Measurements from ENCODE around the gene MFAP2. TPM values are rescaled to one million over a fixed set of nuclear protein-coding genes. Genes with fewer than 3 reads are reported as not detected.

The MFAP2 gene
- polyA plus RNA-seq, 3 donors: not detected

DNA sequence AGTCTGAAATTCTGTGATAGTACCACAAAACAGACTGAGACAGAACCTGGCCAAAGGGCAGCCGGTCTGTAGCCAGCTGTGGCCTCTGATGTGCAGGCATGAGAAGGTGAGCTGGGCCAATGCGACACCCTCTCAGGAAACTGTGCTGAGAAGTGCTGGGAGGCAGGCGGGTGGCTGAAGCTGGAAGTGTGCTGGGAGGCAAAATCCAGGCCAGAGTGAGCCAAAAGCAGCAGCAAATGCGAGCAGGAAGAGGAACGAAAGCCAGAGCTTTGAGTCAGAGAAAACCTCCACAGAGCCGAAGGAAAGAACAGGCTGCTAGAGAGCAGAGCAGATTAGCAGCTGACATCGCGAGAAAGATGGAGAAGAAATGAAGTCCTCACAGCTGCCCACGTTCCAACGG is 41.5 kb upstream of the MFAP2 start:
- DNase-seq: no peak
- H3K4me1 Mint-ChIP-seq: peaks cover 17% of the 10 kb centered on the region
- Histone ChIP-seq H3K27me3 (ENCODE audit: control insufficient read depth in 2 of 2, insufficient read depth in 2 of 2, low read length in 2 of 2) (no peaks in the 10 kb centered on the region), H3K27ac (ENCODE audit: low read depth in 1 of 2, low read length in 2 of 2) (no peak overlapping the region), H3K4me2 (replicated peaks; ENCODE audit: extremely low read depth, low read length, poor library complexity, severe bottlenecking) (no peak overlapping the region), H3K4me3 (replicated peaks in 1 of 3; ENCODE audit: low read depth in 2 of 3, low read length in 3 of 3) (no peak overlapping the region), H3K79me2 (ENCODE audit: insufficient read depth, low read length) (no peaks in the 10 kb centered on the region), H3K9me3 (replicated peaks in 1 of 2; ENCODE audit: control insufficient read depth in 1 of 2, insufficient read depth in 1 of 2, low read length in 2 of 2) (no peaks in the 10 kb centered on the region), H2AFZ (ENCODE audit: insufficient read depth, low read depth, low read length, poor library complexity, severe bottlenecking) (no peak overlapping the region), H3K36me3 (replicated peaks in 1 of 2; ENCODE audit: control insufficient read depth in 1 of 2, insufficient read depth in 2 of 2, low read length in 2 of 2) (peaks cover 89 to 96% of the 10 kb centered on the region in 2 donors), H3K9ac (ENCODE audit: insufficient read depth, low read length, poor library complexity, severe bottlenecking) (no peak overlapping the region), H3K4me1 (ENCODE audit: control insufficient read depth in 1 of 2, insufficient read depth in 2 of 2, low read length in 2 of 2) (peaks cover 9 to 15% of the 10 kb centered on the region in 2 donors), H4K20me1 (ENCODE audit: insufficient read depth, low read length) (peaks cover 29% of the 10 kb centered on the region)
- H3K36me3 Mint-ChIP-seq: peaks cover 80 to 94% of the 10 kb centered on the region in 2 donors
- intact Hi-C loops (cut with micrococcal nuclease): no loop called here
- no peaks in the 10 kb centered on the region for H3K27me3 Mint-ChIP-seq (ENCODE audit: low read depth in 3 of 3)
- WGBS (ENCODE audit: insufficient coverage): 89% methylated on average over 10 of the region's 10 CpGs
- peak overlapping the region in 1 of 7 donors; percentile 10 for H3K27ac Mint-ChIP-seq
- peaks cover 0 to 2% (median 0%) of the 10 kb centered on the region in 7 donors for H3K9me3 Mint-ChIP-seq
- TF ChIP-seq, protein P1, sequence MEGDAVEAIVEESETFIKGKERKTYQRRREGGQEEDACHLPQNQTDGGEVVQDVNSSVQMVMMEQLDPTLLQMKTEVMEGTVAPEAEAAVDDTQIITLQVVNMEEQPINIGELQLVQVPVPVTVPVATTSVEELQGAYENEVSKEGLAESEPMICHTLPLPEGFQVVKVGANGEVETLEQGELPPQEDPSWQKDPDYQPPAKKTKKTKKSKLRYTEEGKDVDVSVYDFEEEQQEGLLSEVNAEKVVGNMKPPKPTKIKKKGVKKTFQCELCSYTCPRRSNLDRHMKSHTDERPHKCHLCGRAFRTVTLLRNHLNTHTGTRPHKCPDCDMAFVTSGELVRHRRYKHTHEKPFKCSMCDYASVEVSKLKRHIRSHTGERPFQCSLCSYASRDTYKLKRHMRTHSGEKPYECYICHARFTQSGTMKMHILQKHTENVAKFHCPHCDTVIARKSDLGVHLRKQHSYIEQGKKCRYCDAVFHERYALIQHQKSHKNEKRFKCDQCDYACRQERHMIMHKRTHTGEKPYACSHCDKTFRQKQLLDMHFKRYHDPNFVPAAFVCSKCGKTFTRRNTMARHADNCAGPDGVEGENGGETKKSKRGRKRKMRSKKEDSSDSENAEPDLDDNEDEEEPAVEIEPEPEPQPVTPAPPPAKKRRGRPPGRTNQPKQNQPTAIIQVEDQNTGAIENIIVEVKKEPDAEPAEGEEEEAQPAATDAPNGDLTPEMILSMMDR (IDR thresholded peaks at IDR 0.05): no peak
- H3K4me3 Mint-ChIP-seq: no peak overlapping the region

DNA sequence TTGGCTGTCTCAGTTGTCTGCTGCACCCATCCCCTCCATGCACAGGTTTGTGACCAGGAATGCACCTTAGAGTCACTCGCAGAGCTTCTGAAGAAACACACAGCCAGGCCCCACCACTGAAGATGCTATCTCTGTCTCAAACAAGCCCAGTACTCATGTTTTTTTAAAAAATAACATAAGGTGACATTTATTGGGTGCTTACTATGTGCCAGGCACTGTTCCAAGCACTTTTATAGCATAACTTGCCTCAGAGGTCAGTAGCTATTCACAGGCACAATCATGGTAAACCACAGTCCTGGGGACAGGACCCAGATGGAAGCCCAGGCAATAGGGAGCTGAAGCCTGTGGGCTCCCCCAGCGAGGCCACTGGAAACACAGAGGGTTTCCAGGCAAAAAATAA is 40.1 kb upstream of the MFAP2 start:
- H3K27ac Mint-ChIP-seq: no peak overlapping the region

More for the DNA sequence above, 40.1 kb upstream of the MFAP2 start:
- Histone ChIP-seq H2AFZ (ENCODE audit: insufficient read depth, low read depth, low read length, poor library complexity, severe bottlenecking) (no peak overlapping the region), H3K27ac (ENCODE audit: low read depth in 1 of 2, low read length in 2 of 2) (no peak overlapping the region), H3K36me3 (replicated peaks in 1 of 2; ENCODE audit: control insufficient read depth in 1 of 2, insufficient read depth in 2 of 2, low read length in 2 of 2) (peaks cover 75 to 82% of the 10 kb centered on the region in 2 donors), H3K27me3 (ENCODE audit: control insufficient read depth in 2 of 2, insufficient read depth in 2 of 2, low read length in 2 of 2) (no peaks in the 10 kb centered on the region), H3K9me3 (replicated peaks in 1 of 2; ENCODE audit: control insufficient read depth in 1 of 2, insufficient read depth in 1 of 2, low read length in 2 of 2) (no peaks in the 10 kb centered on the region), H3K9ac (ENCODE audit: insufficient read depth, low read length, poor library complexity, severe bottlenecking) (no peak overlapping the region), H3K4me1 (ENCODE audit: control insufficient read depth in 1 of 2, insufficient read depth in 2 of 2, low read length in 2 of 2) (peaks cover 14 to 23% of the 10 kb centered on the region in 2 donors), H4K20me1 (ENCODE audit: insufficient read depth, low read length) (peaks cover 27% of the 10 kb centered on the region), H3K4me2 (replicated peaks; ENCODE audit: extremely low read depth, low read length, poor library complexity, severe bottlenecking) (no peak overlapping the region), H3K79me2 (ENCODE audit: insufficient read depth, low read length) (no peaks in the 10 kb centered on the region), H3K4me3 (replicated peaks in 1 of 3; ENCODE audit: low read depth in 2 of 3, low read length in 3 of 3) (no peak overlapping the region)
- TF ChIP-seq, protein P1 (IDR thresholded peaks at IDR 0.05): no peak
- Mint-ChIP-seq H3K9me3 (peaks cover 0 to 2% (median 0%) of the 10 kb centered on the region in 7 donors), H3K36me3 (peaks cover 71 to 81% of the 10 kb centered on the region in 2 donors), H3K4me3 (no peak overlapping the region), H3K27me3 (ENCODE audit: low read depth in 3 of 3) (peaks cover 0 to 2% (median 0%) of the 10 kb centered on the region in 3 donors), H3K4me1 (peaks cover 23% of the 10 kb centered on the region)
- DNase-seq: no peak
- WGBS (ENCODE audit: insufficient coverage): 100% methylated on average over 2 of the region's 2 CpGs
- intact Hi-C loops (cut with micrococcal nuclease): no loop called here
